Measurements from ENCODE around the gene DSC3.

DNA sequence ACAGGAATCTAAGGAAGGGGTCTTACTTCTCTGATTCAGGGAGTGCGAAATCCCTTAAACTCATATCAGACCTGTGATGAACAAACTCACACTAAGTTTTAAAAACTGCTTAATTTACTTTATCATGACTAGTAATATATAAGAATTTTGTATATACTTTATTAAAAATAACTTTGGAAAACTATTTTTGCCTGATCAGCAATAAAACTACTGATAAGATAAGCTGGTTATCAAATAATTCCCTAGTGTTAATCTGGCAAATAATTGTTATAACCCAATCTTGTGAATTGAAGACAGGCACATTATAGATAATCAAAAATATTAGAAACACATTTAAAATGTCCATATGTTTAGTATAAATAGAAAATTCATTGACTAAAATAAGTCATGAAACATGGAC lies 23.7 kb upstream of the DSC3 start:
- TF ChIP-seq, protein P1, sequence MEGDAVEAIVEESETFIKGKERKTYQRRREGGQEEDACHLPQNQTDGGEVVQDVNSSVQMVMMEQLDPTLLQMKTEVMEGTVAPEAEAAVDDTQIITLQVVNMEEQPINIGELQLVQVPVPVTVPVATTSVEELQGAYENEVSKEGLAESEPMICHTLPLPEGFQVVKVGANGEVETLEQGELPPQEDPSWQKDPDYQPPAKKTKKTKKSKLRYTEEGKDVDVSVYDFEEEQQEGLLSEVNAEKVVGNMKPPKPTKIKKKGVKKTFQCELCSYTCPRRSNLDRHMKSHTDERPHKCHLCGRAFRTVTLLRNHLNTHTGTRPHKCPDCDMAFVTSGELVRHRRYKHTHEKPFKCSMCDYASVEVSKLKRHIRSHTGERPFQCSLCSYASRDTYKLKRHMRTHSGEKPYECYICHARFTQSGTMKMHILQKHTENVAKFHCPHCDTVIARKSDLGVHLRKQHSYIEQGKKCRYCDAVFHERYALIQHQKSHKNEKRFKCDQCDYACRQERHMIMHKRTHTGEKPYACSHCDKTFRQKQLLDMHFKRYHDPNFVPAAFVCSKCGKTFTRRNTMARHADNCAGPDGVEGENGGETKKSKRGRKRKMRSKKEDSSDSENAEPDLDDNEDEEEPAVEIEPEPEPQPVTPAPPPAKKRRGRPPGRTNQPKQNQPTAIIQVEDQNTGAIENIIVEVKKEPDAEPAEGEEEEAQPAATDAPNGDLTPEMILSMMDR (conservative IDR thresholded peaks at IDR 0.05; ENCODE audit: low read depth in 2 of 2), result no peak
- TF ChIP-seq POLR2AphosphoS5 (IDR thresholded peaks at IDR 0.05; ENCODE audit: low read depth) (no peak), EZH2 (IDR thresholded peaks at IDR 0.05; ENCODE audit: low read depth, unreplicated experiment) (no peak), ZNF331 (CRISPR knock-in tag; IDR thresholded peaks at IDR 0.05; ENCODE audit: low read depth) (no peak), JUNB (IDR thresholded peaks at IDR 0.05; ENCODE audit: unreplicated experiment) (no peak), NANOG (IDR thresholded peaks at IDR 0.05; ENCODE audit: borderline replicate concordance) (no peak), EZH2phosphoT487 (IDR thresholded peaks at IDR 0.05; ENCODE audit: unreplicated experiment) (no peak)
- TF ChIP-seq, protein P2, sequence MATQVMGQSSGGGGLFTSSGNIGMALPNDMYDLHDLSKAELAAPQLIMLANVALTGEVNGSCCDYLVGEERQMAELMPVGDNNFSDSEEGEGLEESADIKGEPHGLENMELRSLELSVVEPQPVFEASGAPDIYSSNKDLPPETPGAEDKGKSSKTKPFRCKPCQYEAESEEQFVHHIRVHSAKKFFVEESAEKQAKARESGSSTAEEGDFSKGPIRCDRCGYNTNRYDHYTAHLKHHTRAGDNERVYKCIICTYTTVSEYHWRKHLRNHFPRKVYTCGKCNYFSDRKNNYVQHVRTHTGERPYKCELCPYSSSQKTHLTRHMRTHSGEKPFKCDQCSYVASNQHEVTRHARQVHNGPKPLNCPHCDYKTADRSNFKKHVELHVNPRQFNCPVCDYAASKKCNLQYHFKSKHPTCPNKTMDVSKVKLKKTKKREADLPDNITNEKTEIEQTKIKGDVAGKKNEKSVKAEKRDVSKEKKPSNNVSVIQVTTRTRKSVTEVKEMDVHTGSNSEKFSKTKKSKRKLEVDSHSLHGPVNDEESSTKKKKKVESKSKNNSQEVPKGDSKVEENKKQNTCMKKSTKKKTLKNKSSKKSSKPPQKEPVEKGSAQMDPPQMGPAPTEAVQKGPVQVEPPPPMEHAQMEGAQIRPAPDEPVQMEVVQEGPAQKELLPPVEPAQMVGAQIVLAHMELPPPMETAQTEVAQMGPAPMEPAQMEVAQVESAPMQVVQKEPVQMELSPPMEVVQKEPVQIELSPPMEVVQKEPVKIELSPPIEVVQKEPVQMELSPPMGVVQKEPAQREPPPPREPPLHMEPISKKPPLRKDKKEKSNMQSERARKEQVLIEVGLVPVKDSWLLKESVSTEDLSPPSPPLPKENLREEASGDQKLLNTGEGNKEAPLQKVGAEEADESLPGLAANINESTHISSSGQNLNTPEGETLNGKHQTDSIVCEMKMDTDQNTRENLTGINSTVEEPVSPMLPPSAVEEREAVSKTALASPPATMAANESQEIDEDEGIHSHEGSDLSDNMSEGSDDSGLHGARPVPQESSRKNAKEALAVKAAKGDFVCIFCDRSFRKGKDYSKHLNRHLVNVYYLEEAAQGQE (IDR thresholded peaks at IDR 0.05; ENCODE audit: unreplicated experiment), result no peak

Data from GM23338 (cell line).